Gastrocnemius medialis (tissue), 4 donors: ENCODE data around the gene GRIN2A.

ENCODE experiments used
- CTCF ChIP-seq, 5 experiments: fragments of 450-650 bp in 3 of 5; fragments of 200-600 bp in 2 of 5; sonication (generic) in 2 of 5; IDR thresholded peaks in 4 of 5; conservative IDR thresholded peaks in 1 of 5; 1 replicate in 4 of 5; 2 replicates in 1 of 5; pipeline ENCODE4 v1.5.1; 2016 to 2019; ENCODE audit warnings: antibody characterized with exemption in 5 of 5, mild to moderate bottlenecking in 3 of 5, moderate library complexity in 3 of 5
- POLR2A ChIP-seq, 2 donors: fragments of 450-650 bp; IDR thresholded peaks; one replicate each; pipeline ENCODE4 v1.6.1; 2017; ENCODE audit warnings: antibody characterized with exemption in 2 of 2, mild to moderate bottlenecking in 2 of 2, moderate library complexity in 2 of 2

- TF ChIP-seq POLR2A (IDR thresholded peaks at IDR 0.05) (no peak), CTCF (IDR thresholded peaks at IDR 0.05 in 4 of 5, conservative IDR thresholded peaks at IDR 0.05 in 1 of 5) (no peak)
Measured at GRCh38 chr16:10182222-10183053, at the start of gene GRIN2A.
